GM18519 (cell line): ENCODE measurements around the gene ADH1C.
"Not testable (repeated sequence)": the region's sequence is repeated elsewhere in the genome, so short reads cannot be mapped to it uniquely, and the experiment has no call there.

Source experiments
- ATAC-seq: cut with Tn5 transposase; IDR thresholded peaks from one replicate; pipeline ENCODE4 v1.9.1; 2021; ENCODE audit warnings: mild to moderate bottlenecking, moderate library complexity; ENCODE audit not compliant: unreplicated experiment, low FRiP score

Gene ADH1C

DNA sequence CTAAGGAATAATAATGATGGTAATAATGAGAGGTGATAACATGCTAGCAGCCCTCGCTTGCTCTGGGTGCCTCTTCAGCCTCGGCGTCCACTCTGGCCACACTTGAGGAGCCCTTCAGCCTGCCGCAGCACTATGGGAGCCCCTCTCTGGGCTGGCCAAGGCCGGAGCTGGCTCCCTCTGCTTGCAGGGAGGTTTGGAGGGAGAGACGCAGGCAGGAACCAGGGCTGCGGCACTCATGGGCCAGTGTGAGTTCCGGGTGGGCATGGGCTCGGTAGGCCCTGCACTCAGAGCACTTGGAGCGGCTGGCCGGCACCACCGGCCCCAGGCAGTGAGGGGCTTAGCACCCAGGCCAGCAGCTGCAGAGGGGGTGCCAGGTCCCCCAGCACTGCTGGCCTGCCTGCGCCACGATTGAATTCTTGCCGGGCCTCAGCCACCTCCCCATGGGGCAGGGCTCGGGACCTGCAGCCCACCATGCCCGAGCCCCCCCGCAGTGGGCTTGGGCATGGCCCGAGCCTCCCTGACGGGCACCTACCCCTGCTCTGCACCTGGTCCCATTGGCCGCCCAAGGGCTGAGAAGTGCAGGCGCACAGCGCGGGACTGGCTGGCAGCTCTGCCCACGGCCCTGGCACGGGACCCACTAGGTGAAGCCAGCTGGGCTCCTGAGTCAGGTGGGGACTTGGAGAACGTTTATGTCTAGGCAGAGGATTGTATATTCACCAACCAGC, 7.1 kb upstream of the ADH1C start:
- ATAC-seq, result no peak

GRCh38 chr4:99357948-99358347, 5.4 kb upstream of the ADH1C start:
- ATAC-seq, result no peak

GRCh38 chr4:99356992-99357391, 4.4 kb upstream of the ADH1C start:
- ATAC-seq, result no peak

DNA sequence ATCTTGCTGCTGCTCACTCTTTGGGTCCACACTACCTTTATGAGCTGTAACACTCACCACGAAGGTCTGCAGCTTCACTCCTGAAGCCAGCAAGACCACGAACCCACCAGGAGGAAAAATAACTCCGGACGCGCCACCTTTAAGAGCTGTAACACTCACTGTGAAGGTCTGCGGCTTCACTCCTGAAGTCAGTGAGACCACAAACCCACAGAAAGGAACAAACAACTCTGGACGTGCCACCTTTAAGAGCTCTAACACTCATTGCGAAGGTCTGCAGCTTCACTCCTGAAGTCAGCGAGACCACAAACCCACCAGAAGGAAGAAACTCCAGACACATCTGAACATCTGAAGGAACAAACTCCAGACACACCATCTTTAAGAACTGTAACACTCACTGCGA, 3.6 kb upstream of the ADH1C start:
- not testable (repeated sequence) for ATAC-seq

DNA sequence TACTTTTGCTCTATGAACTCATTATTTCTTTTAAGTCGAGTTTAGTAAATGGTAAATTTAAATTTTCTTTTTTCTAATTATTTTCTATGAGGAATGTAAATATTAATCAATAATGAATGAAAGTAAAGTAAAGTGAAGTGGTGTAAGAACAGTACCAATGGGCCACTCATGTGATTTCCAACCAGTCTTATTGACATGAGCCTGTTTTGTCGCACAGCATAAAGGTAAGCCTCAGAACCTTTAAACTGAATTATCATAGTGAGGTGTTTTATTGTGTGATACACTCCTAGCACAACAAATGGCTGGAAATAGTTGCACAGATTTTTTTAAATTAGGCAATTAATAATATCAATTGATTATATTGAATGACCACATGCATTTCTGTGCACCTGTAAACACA, 1.1 kb downstream of the ADH1C start:
- no peak for ATAC-seq

- ATAC-seq, result no peak
Observed at GRCh38 chr4:99349338-99349737, 3.2 kb downstream of the ADH1C start.

- not testable (repeated sequence) for ATAC-seq
Observed at GRCh38 chr4:99342624-99343023, 9.9 kb downstream of the ADH1C start.

- no peak for ATAC-seq
Observed at GRCh38 chr4:99341426-99341825, 11.1 kb downstream of the ADH1C start.

DNA sequence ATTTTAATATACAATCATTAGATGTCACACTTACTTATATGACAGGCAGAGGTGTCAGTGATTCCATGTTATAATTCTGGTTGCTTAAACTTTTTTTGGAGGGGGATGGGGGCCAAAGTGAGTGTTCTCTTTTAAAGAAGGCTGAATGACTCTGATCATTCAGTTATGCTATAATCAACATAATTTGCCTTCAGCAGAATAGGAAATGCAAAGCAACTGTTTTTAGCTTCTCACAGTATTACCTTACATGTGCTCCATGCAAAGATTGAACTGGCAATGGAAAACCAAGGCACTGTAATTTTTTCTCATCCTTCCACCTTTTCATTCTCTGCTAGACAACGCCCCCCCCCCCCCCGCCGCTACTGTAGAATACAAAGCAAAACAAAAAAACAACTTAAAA, 13.4 kb downstream of the ADH1C start:
- ATAC-seq, result no peak

DNA sequence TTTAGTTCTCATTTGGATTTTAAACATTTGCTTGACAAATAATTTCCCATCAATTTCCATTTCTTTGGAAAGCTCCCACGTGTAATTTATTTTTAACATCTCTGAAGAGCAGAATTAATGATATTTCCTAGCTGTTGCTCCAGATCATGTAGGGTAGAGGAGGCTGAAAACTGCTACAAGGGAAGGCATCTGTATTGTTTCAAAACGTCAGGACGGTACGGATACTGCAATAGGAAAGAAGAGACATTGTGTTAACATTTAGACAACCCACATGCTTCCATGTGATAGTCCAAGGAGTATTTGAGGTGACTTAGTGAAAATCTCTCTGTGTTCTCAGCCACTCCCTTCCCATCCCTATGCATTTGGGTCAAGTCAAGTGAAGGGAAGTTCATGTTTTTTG, 16.0 kb downstream of the ADH1C start:
- ATAC-seq, result no peak

- ATAC-seq, result no peak
Observed at GRCh38 chr4:99334880-99335279, 17.7 kb downstream of the ADH1C start.

- ATAC-seq, result no peak
Observed at GRCh38 chr4:99330648-99331047, 21.9 kb downstream of the ADH1C start.

DNA sequence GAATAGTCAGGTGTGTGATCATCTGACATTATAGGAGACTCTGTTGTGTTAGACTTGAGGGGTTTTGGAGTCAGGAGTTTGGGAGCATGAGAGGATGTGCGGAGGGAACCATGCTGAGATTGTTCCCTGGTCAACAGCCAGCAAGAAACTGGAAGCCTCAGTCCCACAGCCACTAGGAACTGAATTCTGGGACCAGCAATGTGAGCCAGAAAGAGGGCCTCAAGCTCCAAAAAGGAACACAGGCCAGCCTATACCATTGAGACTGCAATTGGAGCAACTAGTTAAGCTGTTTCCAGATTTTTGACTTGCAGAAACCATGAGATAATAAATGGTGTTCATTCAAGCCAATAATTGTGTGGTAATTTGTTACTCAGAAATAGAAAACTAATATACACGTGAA, 22.7 kb downstream of the ADH1C start:
- ATAC-seq, result no peak

GRCh38 chr4:99324979-99325378, 27.6 kb downstream of the ADH1C start:
- ATAC-seq, result no peak

DNA sequence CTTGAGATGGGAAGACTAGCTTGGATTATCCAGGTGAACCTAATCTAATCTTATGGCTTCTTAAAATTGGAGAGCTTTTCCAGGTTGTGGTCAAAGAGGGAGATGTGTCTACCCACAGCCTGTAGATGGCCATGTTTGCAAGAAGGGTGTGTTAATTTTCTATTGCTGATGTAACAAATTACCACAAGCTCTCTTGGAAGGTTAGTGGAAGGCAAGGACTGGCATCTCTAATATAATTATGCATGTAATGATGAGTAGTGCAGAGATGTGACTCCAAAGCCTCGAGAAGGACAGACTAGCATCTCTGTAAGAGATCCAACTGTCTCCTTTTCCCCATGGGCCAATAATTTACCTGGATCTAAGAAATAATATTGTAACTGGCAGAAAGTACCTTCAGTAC, 28.2 kb downstream of the ADH1C start:
- no peak for ATAC-seq

- ATAC-seq, result no peak
Observed at GRCh38 chr4:99323756-99324155, 28.8 kb downstream of the ADH1C start.

GRCh38 chr4:99321241-99322191, 31.0 kb downstream of the ADH1C start, which contains the start of gene ADH1B:
TSS of gene ADH1B (minus strand) at chr4:99321401. CDS start at chr4:99321331, 70 bp downstream.
- no peak for ATAC-seq

DNA sequence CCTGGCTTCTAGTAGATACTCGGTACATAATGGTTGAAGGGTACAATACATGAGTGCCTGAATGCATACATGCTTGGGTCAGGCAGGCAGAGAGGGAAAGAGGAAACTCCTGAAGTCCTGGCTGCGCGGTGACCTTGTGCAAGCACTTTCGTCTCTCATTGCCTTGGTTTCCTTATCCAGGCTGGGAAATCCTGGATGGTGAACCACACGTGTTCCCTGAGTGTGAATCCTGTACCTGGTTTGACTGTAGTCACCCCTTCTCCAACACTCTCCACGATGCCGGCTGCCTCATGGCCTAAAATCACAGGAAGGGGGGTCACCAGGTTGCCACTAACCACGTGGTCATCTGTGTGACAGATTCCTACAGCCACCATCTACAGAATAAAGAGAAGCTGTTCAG, 34.7 kb downstream of the ADH1C start:
- not testable (repeated sequence) for ATAC-seq

DNA sequence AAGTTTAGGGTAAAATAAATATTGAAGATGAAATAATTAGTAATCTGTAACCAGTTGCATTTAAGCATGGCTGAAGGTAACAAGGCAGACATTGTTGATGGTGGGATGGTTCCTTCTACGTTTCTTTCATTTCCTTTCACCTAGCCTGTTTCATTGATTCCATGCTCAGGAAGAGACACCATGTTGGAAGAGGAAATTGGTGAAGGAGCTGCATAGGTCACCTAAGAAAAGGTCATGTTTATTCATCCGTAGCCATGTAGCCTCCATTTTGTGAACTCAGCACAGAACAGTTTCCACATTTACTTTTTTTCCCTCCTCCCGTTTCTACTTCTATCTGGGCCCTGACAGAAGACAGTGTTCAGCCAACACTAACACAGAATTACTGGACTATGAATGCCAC, 35.2 kb downstream of the ADH1C start:
- ATAC-seq, result no peak

- ATAC-seq, result no peak
Observed at GRCh38 chr4:99315839-99316238, 36.7 kb downstream of the ADH1C start.

- no peak for ATAC-seq
Observed at GRCh38 chr4:99314211-99314610, 38.3 kb downstream of the ADH1C start.

DNA sequence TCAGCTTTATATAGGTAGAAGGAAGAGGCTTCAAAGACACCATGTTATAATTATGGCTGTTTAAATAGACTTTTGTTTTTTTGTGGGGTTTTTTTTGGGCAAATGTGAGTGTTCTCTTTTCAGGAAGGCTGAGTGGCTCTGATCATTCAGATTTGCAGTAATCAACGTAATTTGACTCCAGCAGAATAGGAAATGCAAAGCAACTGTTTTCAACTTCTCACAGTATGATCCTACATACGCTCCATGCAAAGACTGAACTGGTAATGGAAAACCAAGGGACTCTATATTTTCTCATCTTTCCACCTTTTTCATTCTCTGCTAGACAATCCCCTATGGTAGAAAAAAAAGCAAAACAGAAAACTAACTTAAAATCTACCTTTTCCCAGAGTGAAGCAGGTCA, 42.2 kb downstream of the ADH1C start:
- no peak for ATAC-seq
